ENCODE results near the gene GFPT1.

GRCh38 chr2:69298261-69298660 is 88.8 kb downstream of the GFPT1 start:
- TF ChIP-seq, protein P1, sequence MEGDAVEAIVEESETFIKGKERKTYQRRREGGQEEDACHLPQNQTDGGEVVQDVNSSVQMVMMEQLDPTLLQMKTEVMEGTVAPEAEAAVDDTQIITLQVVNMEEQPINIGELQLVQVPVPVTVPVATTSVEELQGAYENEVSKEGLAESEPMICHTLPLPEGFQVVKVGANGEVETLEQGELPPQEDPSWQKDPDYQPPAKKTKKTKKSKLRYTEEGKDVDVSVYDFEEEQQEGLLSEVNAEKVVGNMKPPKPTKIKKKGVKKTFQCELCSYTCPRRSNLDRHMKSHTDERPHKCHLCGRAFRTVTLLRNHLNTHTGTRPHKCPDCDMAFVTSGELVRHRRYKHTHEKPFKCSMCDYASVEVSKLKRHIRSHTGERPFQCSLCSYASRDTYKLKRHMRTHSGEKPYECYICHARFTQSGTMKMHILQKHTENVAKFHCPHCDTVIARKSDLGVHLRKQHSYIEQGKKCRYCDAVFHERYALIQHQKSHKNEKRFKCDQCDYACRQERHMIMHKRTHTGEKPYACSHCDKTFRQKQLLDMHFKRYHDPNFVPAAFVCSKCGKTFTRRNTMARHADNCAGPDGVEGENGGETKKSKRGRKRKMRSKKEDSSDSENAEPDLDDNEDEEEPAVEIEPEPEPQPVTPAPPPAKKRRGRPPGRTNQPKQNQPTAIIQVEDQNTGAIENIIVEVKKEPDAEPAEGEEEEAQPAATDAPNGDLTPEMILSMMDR (IDR thresholded peaks at IDR 0.05) = no peak
- no peak for TF ChIP-seq POLR2A (IDR thresholded peaks at IDR 0.05)

Data from body of pancreas (tissue), 4 donors.